ENCODE results near the gene ATG12.

DNA sequence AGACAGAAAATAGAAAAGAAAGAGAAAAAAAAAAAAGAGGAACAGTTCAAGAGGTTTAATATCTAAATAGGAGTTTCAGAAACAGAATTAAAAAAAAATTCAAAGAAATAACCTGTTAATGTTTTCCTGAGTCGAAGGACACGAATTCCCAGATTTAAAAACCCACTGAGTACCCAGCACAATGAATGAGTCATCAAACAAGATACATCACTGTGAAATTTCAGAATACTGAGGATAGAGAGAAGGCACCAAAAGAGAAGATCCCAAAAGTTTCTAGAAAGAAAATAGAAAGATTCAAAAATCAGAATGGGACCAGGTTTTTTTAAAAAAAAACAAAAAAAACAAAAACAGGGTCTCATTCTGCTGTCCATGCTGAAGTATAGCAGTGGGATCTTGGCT, 33.7 kb downstream of the ATG12 start:
- no peak for TF ChIP-seq POLR2A (IDR thresholded peaks at IDR 0.05)
- TF ChIP-seq, protein P1, sequence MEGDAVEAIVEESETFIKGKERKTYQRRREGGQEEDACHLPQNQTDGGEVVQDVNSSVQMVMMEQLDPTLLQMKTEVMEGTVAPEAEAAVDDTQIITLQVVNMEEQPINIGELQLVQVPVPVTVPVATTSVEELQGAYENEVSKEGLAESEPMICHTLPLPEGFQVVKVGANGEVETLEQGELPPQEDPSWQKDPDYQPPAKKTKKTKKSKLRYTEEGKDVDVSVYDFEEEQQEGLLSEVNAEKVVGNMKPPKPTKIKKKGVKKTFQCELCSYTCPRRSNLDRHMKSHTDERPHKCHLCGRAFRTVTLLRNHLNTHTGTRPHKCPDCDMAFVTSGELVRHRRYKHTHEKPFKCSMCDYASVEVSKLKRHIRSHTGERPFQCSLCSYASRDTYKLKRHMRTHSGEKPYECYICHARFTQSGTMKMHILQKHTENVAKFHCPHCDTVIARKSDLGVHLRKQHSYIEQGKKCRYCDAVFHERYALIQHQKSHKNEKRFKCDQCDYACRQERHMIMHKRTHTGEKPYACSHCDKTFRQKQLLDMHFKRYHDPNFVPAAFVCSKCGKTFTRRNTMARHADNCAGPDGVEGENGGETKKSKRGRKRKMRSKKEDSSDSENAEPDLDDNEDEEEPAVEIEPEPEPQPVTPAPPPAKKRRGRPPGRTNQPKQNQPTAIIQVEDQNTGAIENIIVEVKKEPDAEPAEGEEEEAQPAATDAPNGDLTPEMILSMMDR (IDR thresholded peaks at IDR 0.05) = no peak
